Esophagus squamous epithelium (tissue), 5 donors: ENCODE data around the gene PTPN5. TPM values are rescaled to one million over a fixed set of nuclear protein-coding genes. Genes with fewer than 3 reads are reported as not detected.

Experiments
- DNase-seq: peaks from one replicate; lab custom pipeline; 2025; lab: John Stamatoyannopoulos, UW
- H3K27ac ChIP-seq, 4 donors: fragments of 200-600 bp; sonication (generic); one replicate each; pipeline ENCODE4 v1.5.1; 2016 to 2019; ENCODE audit warnings: mild to moderate bottlenecking in 1 of 4
- H3K27me3 ChIP-seq, 4 donors: fragments of 200-600 bp; sonication (generic); 1 replicate in 3 of 4; 2 replicates in 1 of 4; pipeline versions ENCODE4 v1.5.1 to v1.6.0; 2017 to 2021; ENCODE audit warnings: antibody characterized with exemption in 1 of 4
- H3K36me3 ChIP-seq, 3 donors: fragments of 200-600 bp; sonication (generic); one replicate each; pipeline ENCODE4 v1.5.1; 2016 to 2019
- H3K4me1 ChIP-seq, 3 donors: fragments of 200-600 bp; sonication (generic); one replicate each; pipeline ENCODE4 v1.5.1; 2017 to 2019
- H3K4me3 ChIP-seq, 4 donors: fragments of 200-600 bp; sonication (generic); 1 replicate in 3 of 4; 2 replicates in 1 of 4; pipeline ENCODE4 v1.5.1; 2016 to 2019; ENCODE audit warnings: mild to moderate bottlenecking in 2 of 4, moderate library complexity in 1 of 4
- H3K9me3 ChIP-seq, 3 donors: fragments of 200-600 bp; sonication (generic); one replicate each; pipeline ENCODE4 v1.5.1; 2016 to 2019
- CTCF ChIP-seq, 6 experiments: fragments of 450-650 bp in 4 of 6; fragments of 200-600 bp in 2 of 6; sonication (generic) in 2 of 6; IDR thresholded peaks; one replicate each; pipeline ENCODE4 v1.5.1; 2016 to 2019; ENCODE audit warnings: antibody characterized with exemption in 6 of 6, mild to moderate bottlenecking in 4 of 6, moderate library complexity in 4 of 6
- POLR2A ChIP-seq, 4 donors: fragments of 450-650 bp; IDR thresholded peaks; one replicate each; pipeline ENCODE4 v1.6.1; 2017; ENCODE audit warnings: antibody characterized with exemption in 4 of 4, mild to moderate bottlenecking in 4 of 4, moderate library complexity in 3 of 4
- WGBS, 2 donors: methylation state at CpG; one replicate each; pipeline ENCODE4 v1.1.5; 2018; 5-methylcytosine and 5-hydroxymethylcytosine counted together
- intact Hi-C: fragments of 100-400 bp; cut with DNase I; formaldehyde crosslinking; loops from one replicate; pipeline ENCODE4 v1.15.0; 2022
- total RNA-seq, 4 donors: library from RNA; depleted of rRNA; stranded (reverse); fragments of >200 nt; gene quantifications; one replicate each; pipeline ENCODE4 v1.1.0, GENCODE V29; 2016
- donor health status: DM: yes; HTN: yes; CAD: no.

Gene PTPN5
- total RNA-seq, 4 donors from 2014 or later, result 0.18 to 0.95 (median 0.58) TPM

GRCh38 chr11:18790883-18791206, 753 bp downstream of the PTPN5 start:
- Histone ChIP-seq H3K27me3 (peaks cover 7 to 84% (median 10%) of the 10 kb centered on the region in 4 donors), H3K4me1 (peaks cover 7 to 19% (median 10%) of the 10 kb centered on the region in 3 donors), H3K36me3 (no peaks in the 10 kb centered on the region), H3K9me3 (no peaks in the 10 kb centered on the region), H3K4me3 (peak overlapping the region in 3 of 4 donors; percentile 14 to 54 (median 37)), H3K27ac (no peak overlapping the region)
- no peak for DNase-seq
- TF ChIP-seq POLR2A (IDR thresholded peaks at IDR 0.05) (no peak), CTCF (IDR thresholded peaks at IDR 0.05) (no peak)
- intact Hi-C loops, result no loop called here
- 5 to 13% methylated on average over 9 to 17 of the region's 17 CpGs for WGBS, 2 donors

GRCh38 chr11:18789942-18790341, 1.7 kb downstream of the PTPN5 start:
- no peak overlapping the region for H3K27ac ChIP-seq
- 69 to 71% methylated on average over 2 to 4 of the region's 8 CpGs for WGBS, 2 donors
- no peak for DNase-seq
- TF ChIP-seq CTCF (IDR thresholded peaks at IDR 0.05) (no peak), POLR2A (IDR thresholded peaks at IDR 0.05) (no peak)
- peaks cover 7 to 76% (median 10%) of the 10 kb centered on the region in 4 donors for H3K27me3 ChIP-seq
- no peak overlapping the region for H3K4me3 ChIP-seq
- peaks cover 7 to 19% (median 10%) of the 10 kb centered on the region in 3 donors for H3K4me1 ChIP-seq
- H3K36me3 ChIP-seq, result no peaks in the 10 kb centered on the region
- H3K9me3 ChIP-seq, result no peaks in the 10 kb centered on the region
- intact Hi-C loops, result no loop called here

- intact Hi-C loops, result no loop called here
- WGBS, 2 donors, result 82 to 94% methylated on average over 4 of the region's 4 CpGs
- TF ChIP-seq CTCF (IDR thresholded peaks at IDR 0.05) (no peak), POLR2A (IDR thresholded peaks at IDR 0.05) (no peak)
- Histone ChIP-seq H3K27ac (no peak overlapping the region), H3K27me3 (peaks cover 0 to 34% (median 0%) of the 10 kb centered on the region in 4 donors), H3K4me1 (peaks cover 0 to 4% (median 0%) of the 10 kb centered on the region in 3 donors), H3K36me3 (no peaks in the 10 kb centered on the region), H3K4me3 (no peak overlapping the region), H3K9me3 (no peaks in the 10 kb centered on the region)
- DNase-seq, result no peak
Measured at GRCh38 chr11:18785411-18785810, 6.2 kb downstream of the PTPN5 start.

GRCh38 chr11:18780896-18781295, 10.7 kb downstream of the PTPN5 start:
- DNase-seq, result no peak

GRCh38 chr11:18780329-18780728, 11.3 kb downstream of the PTPN5 start:
- Histone ChIP-seq H3K4me3 (no peak overlapping the region), H3K4me1 (peaks cover 0 to 8% (median 0%) of the 10 kb centered on the region in 3 donors), H3K27ac (no peak overlapping the region), H3K9me3 (no peaks in the 10 kb centered on the region), H3K36me3 (no peaks in the 10 kb centered on the region), H3K27me3 (peaks cover 0 to 4% (median 0%) of the 10 kb centered on the region in 4 donors)
- intact Hi-C loops, result no loop called here
- 56 to 67% methylated on average over 4 of the region's 4 CpGs for WGBS, 2 donors
- no peak for TF ChIP-seq CTCF (IDR thresholded peaks at IDR 0.05)
- TF ChIP-seq POLR2A (IDR thresholded peaks at IDR 0.05), result no peak
- DNase-seq, result no peak

More at GRCh38 chr11:18780896-18781295, 10.7 kb downstream of the PTPN5 start:
- no peak overlapping the region for H3K4me3 ChIP-seq
- H3K27ac ChIP-seq, result no peak overlapping the region
- no peak for TF ChIP-seq CTCF (IDR thresholded peaks at IDR 0.05)
- no peak for TF ChIP-seq POLR2A (IDR thresholded peaks at IDR 0.05)
- H3K4me1 ChIP-seq, result peaks cover 0 to 8% (median 0%) of the 10 kb centered on the region in 3 donors
- no peaks in the 10 kb centered on the region for H3K9me3 ChIP-seq
- H3K36me3 ChIP-seq, result no peaks in the 10 kb centered on the region
- peaks cover 0 to 4% (median 0%) of the 10 kb centered on the region in 4 donors for H3K27me3 ChIP-seq
- 43 to 80% methylated on average over 1 to 3 of the region's 6 CpGs for WGBS, 2 donors
- intact Hi-C loops, result no loop called here
